H9 (cell line): ENCODE measurements around the gene HTRA1. TPM values are rescaled to one million over a fixed set of nuclear protein-coding genes. Genes with fewer than 3 reads are reported as not detected.

Source experiments
- DNase-seq: peaks from one replicate; pipeline ENCODE4 v3.0.0-alpha.2; 2017
- H2AFZ ChIP-seq: one replicate; pipeline ENCODE4 v1.6.1; 2013; ENCODE audit warnings: mild to moderate bottlenecking, low read length, control low read depth, moderate library complexity
- H2AK5ac ChIP-seq: 2 replicates; pipeline ENCODE4 v1.6.1; 2013; ENCODE audit warnings: low read length, control low read depth, mixed read lengths; ENCODE audit not compliant: insufficient read length
- H2BK120ac ChIP-seq: one replicate; pipeline ENCODE4 v1.6.1; 2013; ENCODE audit warnings: low read depth, mild to moderate bottlenecking, low read length, control low read depth, inconsistent platforms; ENCODE audit not compliant: poor library complexity, severe bottlenecking
- H2BK12ac ChIP-seq: 2 replicates; pipeline ENCODE4 v1.6.1; 2013; ENCODE audit warnings: low read length, control low read depth, mixed read lengths, low read depth; ENCODE audit not compliant: insufficient read length
- H2BK15ac ChIP-seq: 2 replicates; pipeline ENCODE4 v1.6.1; 2013; ENCODE audit warnings: low read depth, low read length, control low read depth
- H2BK20ac ChIP-seq: one replicate; pipeline ENCODE4 v1.6.1; 2013; ENCODE audit warnings: low read depth, mild to moderate bottlenecking, low read length, control low read depth, inconsistent platforms; ENCODE audit not compliant: poor library complexity, severe bottlenecking
- H2BK5ac ChIP-seq: 2 replicates; pipeline ENCODE4 v1.6.1; 2013; ENCODE audit warnings: low read length, control low read depth, mixed read lengths; ENCODE audit not compliant: insufficient read length
- H3K14ac ChIP-seq: 2 replicates; pipeline ENCODE4 v1.6.1; 2013; ENCODE audit warnings: low read length, control low read depth; ENCODE audit not compliant: insufficient read depth
- H3K18ac ChIP-seq: 2 replicates; pipeline ENCODE4 v1.6.1; 2013; ENCODE audit warnings: low read depth, mild to moderate bottlenecking, mixed read lengths, low read length, control low read depth; ENCODE audit not compliant: insufficient read length
- H3K23ac ChIP-seq: 2 replicates; pipeline ENCODE4 v1.6.1; 2013; ENCODE audit warnings: low read length, control low read depth, mixed read lengths, low read depth; ENCODE audit not compliant: insufficient read length
- H3K23me2 ChIP-seq: 2 replicates; pipeline ENCODE4 v1.6.1; 2013; ENCODE audit warnings: low read depth, mild to moderate bottlenecking, mixed read lengths, low read length, control low read depth; ENCODE audit not compliant: insufficient read length, poor library complexity, severe bottlenecking
- H3K27ac ChIP-seq: 2 replicates; pipeline ENCODE4 v1.5.1; 2013; ENCODE audit warnings: low read length, control low read depth, mixed read lengths, low read depth; ENCODE audit not compliant: insufficient read length
- H3K27me3 ChIP-seq: 2 replicates; pipeline ENCODE4 v1.6.1; 2013; ENCODE audit warnings: low read length, control low read depth, inconsistent platforms; ENCODE audit not compliant: insufficient read depth
- H3K4ac ChIP-seq: 2 replicates; pipeline ENCODE4 v1.6.1; 2013; ENCODE audit warnings: low read depth, mild to moderate bottlenecking, control low read depth, inconsistent platforms, low read length, moderate library complexity
- H3K4me1 ChIP-seq: 2 replicates; pipeline ENCODE4 v1.6.1; 2013; ENCODE audit warnings: low read length, control low read depth, inconsistent platforms; ENCODE audit not compliant: insufficient read depth
- H3K4me2 ChIP-seq: 2 replicates; pipeline ENCODE4 v1.6.1; 2013; ENCODE audit warnings: low read length, control low read depth, mixed read lengths; ENCODE audit not compliant: insufficient read length, insufficient read depth
- H3K56ac ChIP-seq: 2 replicates; pipeline ENCODE4 v1.6.1; 2013; ENCODE audit warnings: low read depth, mild to moderate bottlenecking, mixed read lengths, low read length, control low read depth; ENCODE audit not compliant: insufficient read length
- H3K79me1 ChIP-seq: 2 replicates; pipeline ENCODE4 v1.6.1; 2013; ENCODE audit warnings: low read depth, mild to moderate bottlenecking, moderate library complexity, low read length, control low read depth, inconsistent platforms; ENCODE audit not compliant: insufficient read depth, poor library complexity, severe bottlenecking
- H3K79me2 ChIP-seq: 2 replicates; pipeline ENCODE4 v1.6.1; 2013; ENCODE audit warnings: low read length, control low read depth, inconsistent platforms; ENCODE audit not compliant: insufficient read depth
- H3K9ac ChIP-seq: 2 replicates; pipeline ENCODE4 v1.6.1; 2013; ENCODE audit warnings: low read length, control low read depth, mixed read lengths; ENCODE audit not compliant: insufficient read length; ENCODE audit errors: extremely low read depth
- H3K9me3 ChIP-seq: one replicate; pipeline ENCODE4 v1.6.1; 2013; ENCODE audit warnings: low read depth, low read length, inconsistent platforms; ENCODE audit not compliant: control insufficient read depth
- H3T11ph ChIP-seq: one replicate; pipeline ENCODE4 v1.6.1; 2013; ENCODE audit warnings: mild to moderate bottlenecking, low read length, control low read depth, inconsistent platforms
- H4K20me1 ChIP-seq: one replicate; pipeline ENCODE4 v1.6.1; 2013; ENCODE audit not compliant: control insufficient read depth, insufficient read length, insufficient read depth
- H4K5ac ChIP-seq: 2 replicates; pipeline ENCODE4 v1.6.1; 2013; ENCODE audit warnings: low read depth, mild to moderate bottlenecking, mixed read lengths, low read length, control low read depth; ENCODE audit not compliant: insufficient read length
- H4K8ac ChIP-seq: replicated peaks from 2 replicates; pipeline ENCODE4 v1.6.1; 2013; ENCODE audit warnings: low read length, control low read depth, mixed read lengths, low read depth; ENCODE audit not compliant: insufficient read length
- H4K91ac ChIP-seq: 2 replicates; pipeline ENCODE4 v1.6.1; 2013; ENCODE audit warnings: low read depth, mild to moderate bottlenecking, moderate library complexity, mixed read lengths, low read length, control low read depth; ENCODE audit not compliant: insufficient read length
- H3K27ac Mint-ChIP-seq, 3 experiments: 2 replicates in 2 of 3; 3 replicates in 1 of 3; pipeline ENCODE4 v1.8.0; 2020 to 2021; ENCODE audit warnings: mixed read lengths in 3 of 3, mild to moderate bottlenecking in 1 of 3, moderate library complexity in 1 of 3
- H3K27me3 Mint-ChIP-seq: 2 replicates; pipeline ENCODE4 v1.8.0; 2021; ENCODE audit warnings: low read depth, mild to moderate bottlenecking, moderate library complexity, mixed read lengths
- H3K36me3 Mint-ChIP-seq, 3 experiments: 2 replicates in 2 of 3; 3 replicates in 1 of 3; pipeline ENCODE4 v1.8.0; 2020 to 2021; ENCODE audit warnings: low read depth in 3 of 3, mixed read lengths in 3 of 3; ENCODE audit not compliant: insufficient read depth in 1 of 3
- H3K4me1 Mint-ChIP-seq, 2 experiments: 2 replicates each; pipeline ENCODE4 v1.8.0; 2020; ENCODE audit warnings: mixed read lengths in 2 of 2
- H3K4me3 Mint-ChIP-seq, 2 experiments: 2 replicates in 1 of 2; 3 replicates in 1 of 2; pipeline ENCODE4 v1.8.0; 2020 to 2021; ENCODE audit warnings: mild to moderate bottlenecking in 2 of 2, mixed read lengths in 2 of 2, moderate library complexity in 1 of 2
- H3K9me3 Mint-ChIP-seq, 2 experiments: 2 replicates in 1 of 2; 3 replicates in 1 of 2; pipeline ENCODE4 v1.8.0; 2020; ENCODE audit warnings: mild to moderate bottlenecking in 2 of 2, mixed read lengths in 2 of 2, moderate library complexity in 1 of 2
- CTCF ChIP-seq: fragments of 200-600 bp; sonication (generic); conservative IDR thresholded peaks from 3 replicates; pipeline ENCODE4 v1.8.0; 2021; ENCODE audit warnings: antibody characterized with exemption, mild to moderate bottlenecking
- WGBS: extraction: QIAGEN DNeasy Blood & Tissue Kit; methylation state at CpG from one replicate; pipeline ENCODE4 v1.1.7; 2013; ENCODE audit warnings: missing lambda C conversion rate, low lambda C conversion rate, mixed read lengths; ENCODE audit not compliant: insufficient read length; ENCODE audit errors: extremely low coverage; 5-methylcytosine and 5-hydroxymethylcytosine counted together
- total RNA-seq: library from RNA; stranded (reverse); gene quantifications from 2 replicates; pipeline ENCODE4 v1.2.1, GENCODE V29; 2021

Gene HTRA1
- total RNA-seq, 1 experiment from 2014 or later, result 11.1 TPM

GRCh38 chr10:122481296-122482056 is 20.1 kb downstream of the HTRA1 start:
- Histone ChIP-seq H3K4me2 (no peak overlapping the region), H2AFZ (no peak overlapping the region), H2AK5ac (no peak overlapping the region), H3K79me1 (no peaks in the 10 kb centered on the region), H3T11ph (no peak overlapping the region), H4K8ac (no peak overlapping the region), H3K14ac (no peak overlapping the region), H2BK15ac (no peak overlapping the region), H3K9ac (no peak overlapping the region), H4K91ac (no peak overlapping the region), H3K79me2 (no peaks in the 10 kb centered on the region), H2BK12ac (no peak overlapping the region), H2BK20ac (no peak overlapping the region), H2BK120ac (no peak overlapping the region), H4K20me1 (no peaks in the 10 kb centered on the region), H4K5ac (no peak overlapping the region), H3K23ac (no peak overlapping the region), H3K18ac (no peak overlapping the region), H3K9me3 (peaks cover 8% of the 10 kb centered on the region), H2BK5ac (no peak overlapping the region), H3K27me3 (no peaks in the 10 kb centered on the region), H3K56ac (no peak overlapping the region), H3K4ac (no peak overlapping the region), H3K23me2 (no peaks in the 10 kb centered on the region), H3K27ac (no peak overlapping the region), H3K4me1 (peaks cover 4% of the 10 kb centered on the region)
- no peak for TF ChIP-seq CTCF
- Mint-ChIP-seq H3K27ac (no peak overlapping the region), H3K4me3 (no peak overlapping the region), H3K27me3 (peaks cover 3% of the 10 kb centered on the region), H3K36me3 (peaks cover 6 to 12% (median 6%) of the 10 kb centered on the region in 3 experiments; a peak in 6 of 7 replicates), H3K4me1 (peaks cover 22 to 24% of the 10 kb centered on the region in 2 experiments), H3K9me3 (peaks cover 10 to 12% of the 10 kb centered on the region in 2 experiments)
- no peak for DNase-seq
- WGBS, result no CpG with 5 or more reads among the region's 6 CpGs
